GM12878 (cell line): ENCODE results near the gene AOPEP. TPM values are rescaled to one million over a fixed set of nuclear protein-coding genes. Genes with fewer than 3 reads are reported as not detected.

Source experiments
- ATAC-seq: fragments of 200-7000 bp; cut with Tn5 transposase; 3 replicates; pipeline ENCODE4 v1.9.1; 2020; ENCODE audit warnings: mild to moderate bottlenecking, moderate library complexity
- BruUV-seq: library from RNA; stranded (reverse); fragments of 400-500 nt; replicated peaks from 2 replicates; lab custom pipeline; 2021; lab: Mats Ljungman, UMichigan
- CTCF ChIA-PET: fragments of 300-600 bp; sonication (Branson Sonifier 250); formaldehyde crosslinking; extraction: SDS; loops from one replicate; lab custom pipeline; 2021; ENCODE audit warnings: inconsistent platforms; lab: Yijun Ruan, JAX
- POLR2A ChIA-PET: fragments of 350-600 bp; formaldehyde crosslinking; extraction: SDS; loops from one replicate; lab custom pipeline; 2021; ENCODE audit warnings: inconsistent platforms; lab: Charles Lee
- RAD21 ChIA-PET: fragments of 300-600 bp; sonication (Branson Sonifier 250); formaldehyde crosslinking; loops from one replicate; lab custom pipeline; 2023; ENCODE audit warnings: antibody characterized with exemption; ENCODE audit not compliant: unreplicated experiment; lab: Charles Lee
- SMC1A ChIA-PET: fragments of 300-600 bp; sonication (Branson Sonifier 250); formaldehyde crosslinking; loops from one replicate; lab custom pipeline; 2023; ENCODE audit not compliant: unreplicated experiment, uncharacterized antibody; lab: Charles Lee
- DNase-seq: peaks from one replicate; pipeline ENCODE4 v3.0.0-alpha.2; 2011; ENCODE audit warnings: low read depth, low spot score
- FAIRE-seq: peaks from 3 replicates; lab custom pipeline; 2011; peaks lifted over from hg19 to GRCh38; lab: Jason Lieb, UNC
- H2AFZ ChIP-seq: 2 replicates; pipeline ENCODE4 v1.6.0; 2011; ENCODE audit warnings: low read depth, low read length, control low read depth; ENCODE audit not compliant: control insufficient read depth
- H3K27ac ChIP-seq: 2 replicates; pipeline ENCODE4 v1.5.1; 2011; ENCODE audit warnings: control low read depth; ENCODE audit not compliant: control insufficient read depth, insufficient read depth
- H3K27me3 ChIP-seq, 2 experiments: replicated peaks in 1 of 2; 2 replicates each; pipeline versions ENCODE4 v1.6.0 to v1.6.1; 2011; ENCODE audit warnings: low read length in 1 of 2; ENCODE audit not compliant: control insufficient read depth in 2 of 2, insufficient read depth in 2 of 2
- H3K36me3 ChIP-seq, 2 experiments: 2 replicates each; pipeline ENCODE4 v1.5.1; 2011; ENCODE audit warnings: low read length in 1 of 2; ENCODE audit not compliant: control insufficient read depth in 2 of 2, insufficient read depth in 2 of 2
- H3K4me1 ChIP-seq: 2 replicates; pipeline ENCODE4 v1.6.1; 2011; ENCODE audit warnings: mild to moderate bottlenecking, low read length, moderate library complexity, mixed read lengths; ENCODE audit not compliant: control insufficient read depth, insufficient read depth
- H3K4me2 ChIP-seq: 2 replicates; pipeline ENCODE4 v1.6.0; 2011; ENCODE audit warnings: control low read depth; ENCODE audit not compliant: control insufficient read depth, insufficient read depth
- H3K4me3 ChIP-seq: fragments of 200-600 bp; sonication (generic); 2 replicates; pipeline ENCODE4 v1.5.1; 2016
- H3K79me2 ChIP-seq: 2 replicates; pipeline ENCODE4 v1.6.0; 2011; ENCODE audit warnings: low read length; ENCODE audit not compliant: control insufficient read depth, insufficient read depth
- H3K9ac ChIP-seq: 2 replicates; pipeline ENCODE4 v1.8.0; 2011; ENCODE audit warnings: low read length, control low read depth, mixed read lengths; ENCODE audit not compliant: control insufficient read depth, insufficient read depth
- H3K9me3 ChIP-seq: replicated peaks from 3 replicates; pipeline ENCODE4 v1.5.1; 2011; ENCODE audit warnings: mild to moderate bottlenecking, low read length; ENCODE audit not compliant: control insufficient read depth, insufficient read depth
- H4K20me1 ChIP-seq: 2 replicates; pipeline ENCODE4 v1.6.0; 2011; ENCODE audit not compliant: control insufficient read depth, insufficient read depth
- CBX3 ChIP-seq: fragments of 200-600 bp; sonication (generic); IDR thresholded peaks from 2 replicates; pipeline ENCODE4 v1.6.1; 2016; ENCODE audit warnings: low read depth, borderline replicate concordance
- CHD1 ChIP-seq: IDR thresholded peaks from 2 replicates; pipeline ENCODE4 v1.6.1; 2012; ENCODE audit warnings: low read depth, low read length, improper control_type of control experiment
- KAT2A ChIP-seq: conservative IDR thresholded peaks from 2 replicates; pipeline ENCODE4 v1.6.1; 2011; ENCODE audit warnings: low read depth, low read length; ENCODE audit not compliant: control insufficient read depth
- POLR2AphosphoS2 ChIP-seq: IDR thresholded peaks from 2 replicates; pipeline ENCODE4 v1.6.1; 2011; ENCODE audit warnings: low read depth, mild to moderate bottlenecking, low read length, improper control_type of control experiment, moderate library complexity
- REST ChIP-seq: IDR thresholded peaks from 2 replicates; pipeline ENCODE4 v1.6.1; 2012; ENCODE audit warnings: mild to moderate bottlenecking, low read depth, low read length
- SMAD5 ChIP-seq: IDR thresholded peaks from 2 replicates; pipeline ENCODE4 v1.6.1; 2016; ENCODE audit warnings: antibody characterized with exemption, low read depth
- SUZ12 ChIP-seq: fragments of 200-600 bp; sonication (generic); IDR thresholded peaks from one replicate; pipeline ENCODE4 v1.6.1; 2018; ENCODE audit warnings: antibody characterized with exemption, mild to moderate bottlenecking; ENCODE audit not compliant: unreplicated experiment
- WGBS: methylation state at CpG from one replicate; pipeline ENCODE4 v1.1.6; 2016; ENCODE audit warnings: low lambda C conversion rate; ENCODE audit not compliant: insufficient replicate concordance, insufficient coverage; ENCODE audit errors: missing lambda C conversion rate; 5-methylcytosine and 5-hydroxymethylcytosine counted together
- in situ Hi-C: fragments of 300-500 bp; cut with MboI; formaldehyde crosslinking; loops from 9 replicates; pipeline ENCODE4 v1.14.3; 2018; ENCODE audit warnings: mixed read lengths
- intact Hi-C: fragments of 100-400 bp; cut with micrococcal nuclease; formaldehyde crosslinking; loops from one replicate; pipeline ENCODE4 v1.14.2; 2022; ENCODE audit not compliant: unreplicated experiment
- polyA plus RNA-seq, 11 experiments: library from polyadenylated mRNA; depleted of rRNA in 4 of 11; unstranded in 6 of 11; stranded (reverse) in 5 of 11; fragments of >200 nt; fragmentation: Nextera tagmentation in 4 of 11; fragmentation: Illumina TruSeq in 1 of 11; extraction: Ambion mirVana in 4 of 11; extraction: Trizol in 1 of 11; gene quantifications; 1 replicate in 1 of 11; 2 replicates in 10 of 11; pipeline versions ENCODE4 v1.2.1 to v1.2.3, GENCODE V29; 2011 to 2016; ENCODE audit warnings: inconsistent platforms in 2 of 11, missing spikeins in 2 of 11, low read depth in 1 of 11
- total RNA-seq, 4 experiments: library from RNA; depleted of rRNA in 3 of 4; stranded (reverse); fragments of >200 nt in 3 of 4; fragmentation: Illumina TruSeq in 1 of 4; extraction: Trizol in 1 of 4; gene quantifications; 2 replicates each; pipeline versions ENCODE4 v1.2.1 to v1.2.3, GENCODE V29; 2013 to 2021
- TF ChIP-seq, protein P1 (sequence below): IDR thresholded peaks from 2 replicates; pipeline ENCODE4 v1.6.1; 2012; ENCODE audit warnings: improper control_type of control experiment, low read depth, low read length; ENCODE audit not compliant: insufficient replicate concordance

AOPEP gene
- total and polyA plus RNA-seq, 10 of the 15 experiments (the other 5 are each of a cell fraction or from before 2014, with no cell fraction given): 2.3 to 16.9 (median 10.1) TPM

GRCh38 chr9:94867281-94867841 lies 140.9 kb downstream of the AOPEP start (continued):
- no peak for TF ChIP-seq KAT2A
- TF ChIP-seq SMAD5: no peak
- no peak for TF ChIP-seq CBX3

- no peak overlapping the region for H2AFZ ChIP-seq
- BruUV-seq: no TSS peak
- no peak for DNase-seq
- H3K4me2 ChIP-seq: no peak overlapping the region
- H3K9ac ChIP-seq: no peak overlapping the region
- FAIRE-seq: no peak
- ChIA-PET RAD21 (interaction anchor here (1.1 kb wide), 1 partner anchor 65 kb away, joined by 3 read pairs; no protein-coding TSS in a partner anchor), SMC1A (interaction anchor here (0.6 to 1.8 kb wide), 3 partner anchors 8 to 80 kb away, joined by 3 to 11 read pairs (median 3); no protein-coding TSS in a partner anchor), POLR2A (no interaction called here), CTCF (no interaction called here)
- ATAC-seq: no peak
- WGBS: 66% methylated on average over 4 of the region's 4 CpGs
- no peaks in the 10 kb centered on the region for H4K20me1 ChIP-seq
- H3K36me3 ChIP-seq: no peaks in the 10 kb centered on the region
- no peaks in the 10 kb centered on the region for H3K79me2 ChIP-seq
- H3K27ac ChIP-seq: no peak overlapping the region
- H3K4me3 ChIP-seq: no peak overlapping the region
- no peaks in the 10 kb centered on the region for H3K27me3 ChIP-seq
- H3K9me3 ChIP-seq: no peaks in the 10 kb centered on the region
- in situ Hi-C loops: no loop called here
- intact Hi-C loops: no loop called here
- H3K4me1 ChIP-seq: no peaks in the 10 kb centered on the region
- TF ChIP-seq, protein P1, sequence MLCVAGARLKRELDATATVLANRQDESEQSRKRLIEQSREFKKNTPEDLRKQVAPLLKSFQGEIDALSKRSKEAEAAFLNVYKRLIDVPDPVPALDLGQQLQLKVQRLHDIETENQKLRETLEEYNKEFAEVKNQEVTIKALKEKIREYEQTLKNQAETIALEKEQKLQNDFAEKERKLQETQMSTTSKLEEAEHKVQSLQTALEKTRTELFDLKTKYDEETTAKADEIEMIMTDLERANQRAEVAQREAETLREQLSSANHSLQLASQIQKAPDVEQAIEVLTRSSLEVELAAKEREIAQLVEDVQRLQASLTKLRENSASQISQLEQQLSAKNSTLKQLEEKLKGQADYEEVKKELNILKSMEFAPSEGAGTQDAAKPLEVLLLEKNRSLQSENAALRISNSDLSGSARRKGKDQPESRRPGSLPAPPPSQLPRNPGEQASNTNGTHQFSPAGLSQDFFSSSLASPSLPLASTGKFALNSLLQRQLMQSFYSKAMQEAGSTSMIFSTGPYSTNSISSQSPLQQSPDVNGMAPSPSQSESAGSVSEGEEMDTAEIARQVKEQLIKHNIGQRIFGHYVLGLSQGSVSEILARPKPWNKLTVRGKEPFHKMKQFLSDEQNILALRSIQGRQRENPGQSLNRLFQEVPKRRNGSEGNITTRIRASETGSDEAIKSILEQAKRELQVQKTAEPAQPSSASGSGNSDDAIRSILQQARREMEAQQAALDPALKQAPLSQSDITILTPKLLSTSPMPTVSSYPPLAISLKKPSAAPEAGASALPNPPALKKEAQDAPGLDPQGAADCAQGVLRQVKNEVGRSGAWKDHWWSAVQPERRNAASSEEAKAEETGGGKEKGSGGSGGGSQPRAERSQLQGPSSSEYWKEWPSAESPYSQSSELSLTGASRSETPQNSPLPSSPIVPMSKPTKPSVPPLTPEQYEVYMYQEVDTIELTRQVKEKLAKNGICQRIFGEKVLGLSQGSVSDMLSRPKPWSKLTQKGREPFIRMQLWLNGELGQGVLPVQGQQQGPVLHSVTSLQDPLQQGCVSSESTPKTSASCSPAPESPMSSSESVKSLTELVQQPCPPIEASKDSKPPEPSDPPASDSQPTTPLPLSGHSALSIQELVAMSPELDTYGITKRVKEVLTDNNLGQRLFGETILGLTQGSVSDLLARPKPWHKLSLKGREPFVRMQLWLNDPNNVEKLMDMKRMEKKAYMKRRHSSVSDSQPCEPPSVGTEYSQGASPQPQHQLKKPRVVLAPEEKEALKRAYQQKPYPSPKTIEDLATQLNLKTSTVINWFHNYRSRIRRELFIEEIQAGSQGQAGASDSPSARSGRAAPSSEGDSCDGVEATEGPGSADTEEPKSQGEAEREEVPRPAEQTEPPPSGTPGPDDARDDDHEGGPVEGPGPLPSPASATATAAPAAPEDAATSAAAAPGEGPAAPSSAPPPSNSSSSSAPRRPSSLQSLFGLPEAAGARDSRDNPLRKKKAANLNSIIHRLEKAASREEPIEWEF: no peak
- TF ChIP-seq REST (no peak), CHD1 (no peak), SUZ12 (no peak), POLR2AphosphoS2 (no peak)
Observed at GRCh38 chr9:94867842-94868312, 141.4 kb downstream of the AOPEP start.
